Body of pancreas (tissue), 4 donors: ENCODE data around the gene INPP1.

Experiments used
- POLR2A ChIP-seq, 3 donors: fragments of 450-650 bp; IDR thresholded peaks; one replicate each; pipeline ENCODE4 v1.6.1; 2016; ENCODE audit warnings: antibody characterized with exemption in 3 of 3, mild to moderate bottlenecking in 2 of 3
- TF ChIP-seq, protein P1 (sequence below), 7 experiments: fragments of 450-650 bp in 4 of 7; fragments of 200-600 bp in 3 of 7; sonication (generic) in 3 of 7; IDR thresholded peaks; one replicate each; pipeline ENCODE4 v1.5.1; 2016 to 2019; ENCODE audit warnings: antibody characterized with exemption in 7 of 7

DNA sequence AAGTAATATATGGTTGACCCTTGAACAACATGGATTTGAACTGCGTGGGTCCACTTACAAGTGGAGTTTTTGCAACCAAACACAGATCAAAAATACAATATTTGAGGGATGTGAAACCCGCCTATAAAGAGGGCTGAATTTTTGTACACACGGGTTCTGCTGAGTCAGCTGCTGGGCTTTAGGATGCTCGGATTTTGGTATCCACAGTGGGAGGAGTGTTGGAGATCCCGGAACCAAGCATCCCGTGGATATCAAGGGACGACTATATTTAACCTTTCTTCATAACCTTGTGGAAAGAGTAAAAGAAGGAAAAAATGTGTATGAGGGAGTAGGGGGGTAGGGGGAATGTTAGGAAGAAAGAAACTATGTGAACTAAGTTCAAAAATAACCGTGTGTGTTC lies 10.0 kb upstream of the INPP1 start:
- TF ChIP-seq, protein P1, sequence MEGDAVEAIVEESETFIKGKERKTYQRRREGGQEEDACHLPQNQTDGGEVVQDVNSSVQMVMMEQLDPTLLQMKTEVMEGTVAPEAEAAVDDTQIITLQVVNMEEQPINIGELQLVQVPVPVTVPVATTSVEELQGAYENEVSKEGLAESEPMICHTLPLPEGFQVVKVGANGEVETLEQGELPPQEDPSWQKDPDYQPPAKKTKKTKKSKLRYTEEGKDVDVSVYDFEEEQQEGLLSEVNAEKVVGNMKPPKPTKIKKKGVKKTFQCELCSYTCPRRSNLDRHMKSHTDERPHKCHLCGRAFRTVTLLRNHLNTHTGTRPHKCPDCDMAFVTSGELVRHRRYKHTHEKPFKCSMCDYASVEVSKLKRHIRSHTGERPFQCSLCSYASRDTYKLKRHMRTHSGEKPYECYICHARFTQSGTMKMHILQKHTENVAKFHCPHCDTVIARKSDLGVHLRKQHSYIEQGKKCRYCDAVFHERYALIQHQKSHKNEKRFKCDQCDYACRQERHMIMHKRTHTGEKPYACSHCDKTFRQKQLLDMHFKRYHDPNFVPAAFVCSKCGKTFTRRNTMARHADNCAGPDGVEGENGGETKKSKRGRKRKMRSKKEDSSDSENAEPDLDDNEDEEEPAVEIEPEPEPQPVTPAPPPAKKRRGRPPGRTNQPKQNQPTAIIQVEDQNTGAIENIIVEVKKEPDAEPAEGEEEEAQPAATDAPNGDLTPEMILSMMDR (IDR thresholded peaks at IDR 0.05): no peak
- no peak for TF ChIP-seq POLR2A (IDR thresholded peaks at IDR 0.05)
